Cardiac fibroblast (primary cell): ENCODE measurements around the gene RNF148.
"Not testable (repeated sequence)": the region's sequence is repeated elsewhere in the genome, so short reads cannot be mapped to it uniquely, and the experiment has no call there.

Experiments
- DNase-seq, 2 donors: peaks; one replicate each; pipeline versions ENCODE4 v3.0.0 to v3.0.0-alpha.2; 2010; ENCODE audit warnings: low read depth in 2 of 2
- H3K4me3 ChIP-seq, 2 donors: replicated peaks in 1 of 2; 1 replicate in 1 of 2; 2 replicates in 1 of 2; pipeline ENCODE4 v1.5.1; 2011; ENCODE audit warnings: low read depth in 2 of 2, low read length in 2 of 2, mild to moderate bottlenecking in 2 of 2, moderate library complexity in 1 of 2
- TF ChIP-seq, protein P1 (sequence below): IDR thresholded peaks from one replicate; pipeline ENCODE4 v1.5.1; 2011; ENCODE audit warnings: low read depth, mild to moderate bottlenecking, low read length, inconsistent platforms

RNF148 gene

GRCh38 chr7:122682815-122683550 is 19.7 kb downstream of the RNF148 start:
- no peak overlapping the region for H3K4me3 ChIP-seq
- no peak for DNase-seq
- TF ChIP-seq, protein P1, sequence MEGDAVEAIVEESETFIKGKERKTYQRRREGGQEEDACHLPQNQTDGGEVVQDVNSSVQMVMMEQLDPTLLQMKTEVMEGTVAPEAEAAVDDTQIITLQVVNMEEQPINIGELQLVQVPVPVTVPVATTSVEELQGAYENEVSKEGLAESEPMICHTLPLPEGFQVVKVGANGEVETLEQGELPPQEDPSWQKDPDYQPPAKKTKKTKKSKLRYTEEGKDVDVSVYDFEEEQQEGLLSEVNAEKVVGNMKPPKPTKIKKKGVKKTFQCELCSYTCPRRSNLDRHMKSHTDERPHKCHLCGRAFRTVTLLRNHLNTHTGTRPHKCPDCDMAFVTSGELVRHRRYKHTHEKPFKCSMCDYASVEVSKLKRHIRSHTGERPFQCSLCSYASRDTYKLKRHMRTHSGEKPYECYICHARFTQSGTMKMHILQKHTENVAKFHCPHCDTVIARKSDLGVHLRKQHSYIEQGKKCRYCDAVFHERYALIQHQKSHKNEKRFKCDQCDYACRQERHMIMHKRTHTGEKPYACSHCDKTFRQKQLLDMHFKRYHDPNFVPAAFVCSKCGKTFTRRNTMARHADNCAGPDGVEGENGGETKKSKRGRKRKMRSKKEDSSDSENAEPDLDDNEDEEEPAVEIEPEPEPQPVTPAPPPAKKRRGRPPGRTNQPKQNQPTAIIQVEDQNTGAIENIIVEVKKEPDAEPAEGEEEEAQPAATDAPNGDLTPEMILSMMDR: no peak

- DNase-seq, H3K4me3 ChIP-seq: not testable (repeated sequence)
Observed at GRCh38 chr7:122681186-122681585, 21.5 kb downstream of the RNF148 start.

- no peak overlapping the region for H3K4me3 ChIP-seq
- DNase-seq: no peak
- TF ChIP-seq, protein P1: no peak
Observed at GRCh38 chr7:122679813-122680212, 22.9 kb downstream of the RNF148 start.

GRCh38 chr7:122679269-122679709 is 23.4 kb downstream of the RNF148 start:
- DNase-seq, H3K4me3 ChIP-seq: not testable (repeated sequence)

DNA sequence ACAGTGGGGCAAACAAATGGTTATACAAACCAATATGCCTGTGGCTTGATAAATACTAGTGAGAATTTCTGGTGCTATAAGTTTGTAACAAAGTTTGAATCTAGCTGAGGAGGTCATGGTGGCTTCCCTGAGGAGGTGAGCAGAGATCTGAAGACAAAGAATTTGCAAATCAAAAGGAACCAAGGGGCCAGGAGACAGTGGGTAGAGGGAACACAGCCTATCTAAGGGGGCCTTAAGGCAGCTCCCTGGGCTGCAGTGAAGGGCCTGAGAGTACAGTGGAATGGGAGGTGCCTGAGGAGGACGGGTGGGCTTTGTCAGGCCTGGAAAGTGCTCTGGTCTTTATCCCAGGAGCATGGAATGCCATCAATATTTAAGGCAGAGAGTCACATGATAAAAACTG is 25.6 kb downstream of the RNF148 start:
- H3K4me3 ChIP-seq: no peak overlapping the region
- TF ChIP-seq, protein P1: no peak
- no peak for DNase-seq

DNA sequence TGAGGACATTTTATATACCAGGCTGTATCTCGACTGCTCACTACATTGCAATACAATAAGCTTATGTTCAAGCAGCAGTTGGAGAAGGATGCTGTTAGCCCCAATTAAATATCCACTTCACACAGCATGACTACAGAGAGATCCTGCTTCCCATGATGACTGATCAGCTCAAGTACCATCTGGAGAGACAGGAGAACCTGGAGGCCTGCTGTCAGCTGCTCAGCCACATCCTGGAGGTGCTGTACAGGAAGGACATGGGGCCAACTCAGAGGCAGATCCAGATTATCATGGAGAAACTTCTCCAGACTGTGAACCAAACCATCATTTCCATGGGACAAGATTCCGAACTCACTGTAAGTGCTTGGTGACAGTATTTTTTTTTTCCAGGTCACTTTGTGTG is 26.3 kb downstream of the RNF148 start:
- DNase-seq: no peak
- H3K4me3 ChIP-seq: no peak overlapping the region
- TF ChIP-seq, protein P1: no peak

- DNase-seq: no peak
- TF ChIP-seq, protein P1: no peak
- no peak overlapping the region for H3K4me3 ChIP-seq
Observed at GRCh38 chr7:122675621-122676020, 27.1 kb downstream of the RNF148 start.

GRCh38 chr7:122675011-122675410 is 27.7 kb downstream of the RNF148 start:
- H3K4me3 ChIP-seq: peak overlapping the region in 1 of 2 donors; percentile 21
- peak; percentile 4 to 65 for DNase-seq
- TF ChIP-seq, protein P1: no peak
